CD8-positive, alpha-beta memory T cell (primary cell): Measurements from ENCODE around the gene CDYL2. TPM values are rescaled to one million over a fixed set of nuclear protein-coding genes. Genes with fewer than 3 reads are reported as not detected.
A peak's percentile ranks its signal among the peaks of the same experiment; 100 is the strongest.

Experiments used
- CTCF ChIA-PET: fragments of 350-600 bp; sonication (Branson Sonifier 250); formaldehyde crosslinking; loops from one replicate; lab custom pipeline; 2021; ENCODE audit warnings: antibody characterized with exemption; lab: Charles Lee
- POLR2A ChIA-PET: fragments of 350-600 bp; sonication (Branson Sonifier 250); formaldehyde crosslinking; loops from one replicate; lab custom pipeline; 2021; ENCODE audit warnings: antibody characterized with exemption; lab: Charles Lee
- DNase-seq, 5 donors: peaks; one replicate each; pipeline versions ENCODE4 v3.0.0 to v3.0.0-alpha.2; 2020 to 2022; ENCODE audit warnings: mixed read lengths in 1 of 5
- H3K27ac ChIP-seq: one replicate; pipeline ENCODE4 v1.7.0; 2013; ENCODE audit warnings: low read depth, mild to moderate bottlenecking, low read length, moderate library complexity
- H3K27me3 ChIP-seq: 2 replicates; pipeline ENCODE4 v1.7.0; 2013; ENCODE audit warnings: low read length, mild to moderate bottlenecking; ENCODE audit not compliant: insufficient read depth, poor library complexity, severe bottlenecking
- H3K36me3 ChIP-seq: 2 replicates; pipeline ENCODE4 v1.7.0; 2013; ENCODE audit warnings: mild to moderate bottlenecking, low read length, moderate library complexity; ENCODE audit not compliant: insufficient read depth
- H3K4me1 ChIP-seq: 2 replicates; pipeline ENCODE4 v1.7.0; 2013; ENCODE audit warnings: mild to moderate bottlenecking, low read length, moderate library complexity; ENCODE audit not compliant: insufficient read depth
- H3K4me3 ChIP-seq: 2 replicates; pipeline ENCODE4 v1.7.0; 2013; ENCODE audit warnings: mild to moderate bottlenecking, low read length
- H3K9me3 ChIP-seq: 2 replicates; pipeline ENCODE4 v1.7.0; 2013; ENCODE audit warnings: mild to moderate bottlenecking, low read length
- H3K27ac Mint-ChIP-seq, 8 donors: one replicate each; pipeline ENCODE4 v1.8.0; 2020 to 2021; ENCODE audit warnings: mixed read lengths in 8 of 8, mild to moderate bottlenecking in 6 of 8, inconsistent platforms in 3 of 8, moderate library complexity in 3 of 8
- H3K27me3 Mint-ChIP-seq, 2 donors: one replicate each; pipeline ENCODE4 v1.8.0; 2020 to 2021; ENCODE audit warnings: mixed read lengths in 2 of 2, mild to moderate bottlenecking in 1 of 2, moderate library complexity in 1 of 2
- H3K36me3 Mint-ChIP-seq, 3 donors: one replicate each; pipeline ENCODE4 v1.8.0; 2020 to 2021; ENCODE audit warnings: mixed read lengths in 3 of 3, inconsistent platforms in 1 of 3, mild to moderate bottlenecking in 1 of 3
- H3K4me1 Mint-ChIP-seq, 3 donors: one replicate each; pipeline ENCODE4 v1.8.0; 2020 to 2021; ENCODE audit warnings: mixed read lengths in 3 of 3, inconsistent platforms in 1 of 3, mild to moderate bottlenecking in 1 of 3
- H3K4me3 Mint-ChIP-seq, 7 donors: one replicate each; pipeline ENCODE4 v1.8.0; 2020 to 2021; ENCODE audit warnings: mixed read lengths in 7 of 7, mild to moderate bottlenecking in 6 of 7, moderate library complexity in 4 of 7, inconsistent platforms in 2 of 7
- H3K9me3 Mint-ChIP-seq, 5 donors: one replicate each; pipeline ENCODE4 v1.8.0; 2020 to 2022; ENCODE audit warnings: mixed read lengths in 5 of 5, mild to moderate bottlenecking in 3 of 5, moderate library complexity in 2 of 5, inconsistent platforms in 1 of 5
- polyA plus RNA-seq: library from polyadenylated mRNA; unstranded; fragments of 300-500 nt; fragmentation: Illumina TruSeq; gene quantifications from one replicate; pipeline ENCODE4 v1.2.3, GENCODE V29; 2021
- total RNA-seq, 2 experiments: library from RNA; stranded (reverse); gene quantifications; one replicate each; pipeline ENCODE4 v1.2.3, GENCODE V29; 2021

CDYL2 gene
- total and polyA plus RNA-seq, 3 experiments from 2014 or later, result 3.8 to 42.0 (median 40.6) TPM

DNA sequence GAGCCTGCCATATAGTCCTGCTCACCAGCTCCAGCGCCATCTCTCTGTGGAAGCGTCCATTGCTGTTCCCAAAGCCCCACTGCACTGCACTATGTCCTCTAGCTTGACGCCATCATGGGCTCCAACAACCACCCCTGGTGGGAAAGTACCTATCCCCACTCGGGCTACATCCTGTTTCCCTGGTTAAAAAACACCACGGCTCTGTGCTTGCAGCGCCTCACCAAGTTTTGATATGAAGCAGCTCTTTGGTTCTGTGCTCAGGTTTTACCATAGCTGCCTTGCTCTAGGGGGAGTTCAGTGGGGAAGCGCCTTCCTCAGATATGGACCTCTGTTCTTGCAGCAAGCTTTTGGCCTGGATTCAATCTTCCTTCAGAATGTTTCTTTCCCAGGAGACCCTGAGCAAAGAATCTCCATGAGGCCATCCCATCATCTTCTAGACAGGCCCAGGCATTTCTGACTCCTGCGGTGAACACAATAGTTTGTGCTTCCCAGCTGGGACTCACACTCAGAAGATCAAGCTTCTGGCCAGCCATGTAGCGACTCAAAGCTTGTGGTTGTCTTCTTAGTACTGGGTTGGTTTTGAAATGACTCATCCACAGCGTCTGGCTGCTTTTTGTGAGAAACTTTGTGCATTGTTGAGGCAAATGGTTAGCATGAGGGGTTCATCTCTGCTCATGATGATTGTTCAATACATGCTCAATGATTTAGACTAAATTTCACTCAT, 224.1 kb downstream of the CDYL2 start:
- CTCF ChIA-PET, result interaction anchor here (0.7 to 3.5 kb wide), 11 partner anchors 10 to 229 kb away, joined by 3 to 17 read pairs (median 3); no protein-coding TSS in a partner anchor
- no peaks in the 10 kb centered on the region for H3K9me3 ChIP-seq
- peak overlapping the region; percentile 6 for H3K4me3 ChIP-seq
- peak; percentile 31 to 83 (median 43) for DNase-seq
- H3K27ac Mint-ChIP-seq, result peak overlapping the region; percentile 51 to 97 (median 85)
- peak overlapping the region; percentile 60 for H3K27ac ChIP-seq
- H3K4me1 ChIP-seq, result peaks cover 29% of the 10 kb centered on the region
- POLR2A ChIA-PET, result interaction anchor here (1.4 to 2.0 kb wide), 3 partner anchors 11 to 15 kb away, joined by 3 to 21 read pairs (median 5); no protein-coding TSS in a partner anchor
- H3K9me3 Mint-ChIP-seq, result peaks cover 0 to 1% (median 0%) of the 10 kb centered on the region in 5 donors
- peak overlapping the region in 6 of 7 donors; percentile 63 to 69 (median 64) for H3K4me3 Mint-ChIP-seq
- H3K27me3 Mint-ChIP-seq, result peaks cover 0 to 1% of the 10 kb centered on the region in 2 donors
- peaks cover 26 to 51% (median 50%) of the 10 kb centered on the region in 3 donors for H3K4me1 Mint-ChIP-seq
- no peaks in the 10 kb centered on the region for H3K27me3 ChIP-seq
- H3K36me3 Mint-ChIP-seq, result no peaks in the 10 kb centered on the region
- no peaks in the 10 kb centered on the region for H3K36me3 ChIP-seq

DNA sequence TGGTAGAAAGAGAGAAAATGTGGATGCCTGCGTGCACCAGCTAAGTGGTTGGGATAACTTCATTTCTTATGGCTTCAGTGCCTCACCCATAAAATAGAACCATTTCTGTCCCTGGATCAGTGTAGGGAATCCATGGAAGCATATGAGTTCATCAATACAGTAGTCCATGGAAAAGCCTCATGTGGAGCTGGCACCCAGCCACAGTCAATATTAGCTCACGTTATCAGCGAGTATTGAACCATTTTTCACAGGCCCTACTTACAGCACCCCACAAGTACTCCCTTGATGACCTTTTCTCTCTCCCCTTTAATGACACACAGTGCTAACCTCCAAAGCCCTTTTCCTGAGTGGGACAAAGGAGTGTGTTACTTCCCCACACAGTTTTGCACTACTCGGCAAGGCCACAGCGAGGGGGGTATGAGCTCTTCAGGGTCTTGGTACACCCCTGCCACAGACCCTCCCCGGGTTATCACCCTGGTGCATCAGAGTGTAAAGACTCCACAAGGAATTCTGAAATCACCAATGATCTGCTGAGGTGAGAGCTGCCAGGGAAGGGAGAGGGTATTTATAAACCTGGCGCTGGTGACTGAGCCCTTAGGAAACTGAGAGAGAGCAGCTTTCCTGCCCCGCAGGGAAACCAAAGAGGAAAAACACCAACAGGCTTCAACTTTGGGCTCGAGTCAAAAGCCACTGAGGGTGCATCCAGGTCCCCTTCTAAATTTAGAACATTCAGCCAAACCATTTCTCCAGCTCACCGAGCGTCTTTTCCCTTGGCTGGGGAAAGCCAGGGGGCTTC, 226.7 kb downstream of the CDYL2 start:
- H3K36me3 ChIP-seq, result no peaks in the 10 kb centered on the region
- peaks cover 0 to 1% (median 0%) of the 10 kb centered on the region in 3 donors for H3K36me3 Mint-ChIP-seq
- H3K27me3 ChIP-seq, result no peaks in the 10 kb centered on the region
- DNase-seq, result no peak
- H3K4me1 ChIP-seq, result peaks cover 29% of the 10 kb centered on the region
- peaks cover 24 to 44% (median 43%) of the 10 kb centered on the region in 3 donors for H3K4me1 Mint-ChIP-seq
- no peak overlapping the region for H3K27ac ChIP-seq
- H3K27ac Mint-ChIP-seq, result no peak overlapping the region
- CTCF ChIA-PET, result interaction anchor here (1.2 kb wide), 2 partner anchors 13 kb away, joined by 3 to 4 read pairs; no protein-coding TSS in a partner anchor
- no peaks in the 10 kb centered on the region for H3K9me3 ChIP-seq
- no peak overlapping the region for H3K4me3 Mint-ChIP-seq
- POLR2A ChIA-PET, result no interaction called here
- no peaks in the 10 kb centered on the region for H3K9me3 Mint-ChIP-seq
- no peaks in the 10 kb centered on the region for H3K27me3 Mint-ChIP-seq
- H3K4me3 ChIP-seq, result no peak overlapping the region

GRCh38 chr16:80576343-80576912, 228.0 kb downstream of the CDYL2 start:
- DNase-seq, result no peak
- no peak overlapping the region for H3K27ac ChIP-seq
- no peaks in the 10 kb centered on the region for H3K27me3 Mint-ChIP-seq
- H3K4me3 Mint-ChIP-seq, result no peak overlapping the region
- no peak overlapping the region for H3K27ac Mint-ChIP-seq
- peaks cover 0 to 7% (median under 1%) of the 10 kb centered on the region in 3 donors for H3K36me3 Mint-ChIP-seq
- peaks cover 0 to 1% (median 0%) of the 10 kb centered on the region in 5 donors for H3K9me3 Mint-ChIP-seq
- no peaks in the 10 kb centered on the region for H3K9me3 ChIP-seq
- H3K36me3 ChIP-seq, result no peaks in the 10 kb centered on the region
- no peaks in the 10 kb centered on the region for H3K27me3 ChIP-seq
- peaks cover 23 to 37% (median 36%) of the 10 kb centered on the region in 3 donors for H3K4me1 Mint-ChIP-seq
- no peak overlapping the region for H3K4me3 ChIP-seq
- ChIA-PET POLR2A (no interaction called here), CTCF (no interaction called here)
- H3K4me1 ChIP-seq, result peaks cover 25% of the 10 kb centered on the region

DNA sequence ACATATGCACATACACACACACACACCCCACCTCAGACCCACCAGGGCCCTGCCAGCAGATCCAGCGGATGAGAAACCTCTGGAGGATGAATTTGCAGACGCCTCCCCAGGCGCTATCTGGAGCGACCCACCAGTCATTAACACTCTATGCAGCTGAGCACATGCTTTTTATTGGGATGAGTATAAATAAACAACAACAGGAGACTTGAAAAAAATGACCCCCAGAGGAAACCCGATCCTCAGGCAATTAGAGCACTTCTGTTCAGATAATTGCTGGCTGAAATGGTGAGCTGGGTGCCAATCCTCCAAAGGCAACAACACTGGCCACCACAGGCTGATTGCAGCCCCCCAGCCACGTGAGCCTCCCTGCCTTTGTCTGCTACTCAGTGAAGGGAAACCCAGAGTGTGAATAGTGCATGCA, 230.7 kb downstream of the CDYL2 start:
- no peak overlapping the region for H3K4me3 Mint-ChIP-seq
- H3K9me3 Mint-ChIP-seq, result peaks cover 0 to 1% (median 0%) of the 10 kb centered on the region in 5 donors
- Histone ChIP-seq H3K9me3 (no peaks in the 10 kb centered on the region), H3K27ac (no peak overlapping the region), H3K4me3 (no peak overlapping the region), H3K4me1 (peaks cover 16% of the 10 kb centered on the region), H3K36me3 (no peaks in the 10 kb centered on the region), H3K27me3 (no peaks in the 10 kb centered on the region)
- peaks cover 22 to 35% (median 32%) of the 10 kb centered on the region in 3 donors for H3K4me1 Mint-ChIP-seq
- no peaks in the 10 kb centered on the region for H3K27me3 Mint-ChIP-seq
- DNase-seq, result no peak
- ChIA-PET POLR2A (no interaction called here), CTCF (no interaction called here)
- no peak overlapping the region for H3K27ac Mint-ChIP-seq
- peaks cover 0 to 10% (median 2%) of the 10 kb centered on the region in 3 donors for H3K36me3 Mint-ChIP-seq

- POLR2A ChIA-PET, result interaction anchor here (1.0 kb wide), 1 partner anchor 10 kb away, joined by 3 read pairs; no protein-coding TSS in a partner anchor
These were observed 234.3 kb downstream of the CDYL2 start for GRCh38 chr16:80570106-80570478.

GRCh38 chr16:80569440-80570105, 234.8 kb downstream of the CDYL2 start:
- peak in 3 of 5 donors; percentile 3 to 83 (median 34) for DNase-seq
- Histone ChIP-seq H3K4me1 (peaks cover 23% of the 10 kb centered on the region), H3K36me3 (no peaks in the 10 kb centered on the region), H3K4me3 (no peak overlapping the region), H3K27me3 (no peaks in the 10 kb centered on the region), H3K27ac (no peak overlapping the region), H3K9me3 (no peaks in the 10 kb centered on the region)
- CTCF ChIA-PET, result no interaction called here
- peak overlapping the region in 6 of 7 donors; percentile 23 to 84 (median 48) for H3K4me3 Mint-ChIP-seq
- peak overlapping the region in 5 of 8 donors; percentile 13 to 89 (median 59) for H3K27ac Mint-ChIP-seq
- peaks cover 0 to 14% (median 2%) of the 10 kb centered on the region in 3 donors for H3K36me3 Mint-ChIP-seq
- peaks cover 0 to 1% (median 0%) of the 10 kb centered on the region in 5 donors for H3K9me3 Mint-ChIP-seq
- POLR2A ChIA-PET, result interaction anchor here (0.6 to 1.0 kb wide), 2 partner anchors 11 to 89 kb away, joined by 3 read pairs; no protein-coding TSS in a partner anchor
- no peaks in the 10 kb centered on the region for H3K27me3 Mint-ChIP-seq
- H3K4me1 Mint-ChIP-seq, result peaks cover 33 to 46% (median 33%) of the 10 kb centered on the region in 3 donors

More at GRCh38 chr16:80570106-80570478, 234.3 kb downstream of the CDYL2 start:
- H3K9me3 Mint-ChIP-seq, result peaks cover 0 to 1% (median 0%) of the 10 kb centered on the region in 5 donors
- H3K36me3 ChIP-seq, result no peaks in the 10 kb centered on the region
- CTCF ChIA-PET, result no interaction called here
- H3K36me3 Mint-ChIP-seq, result peaks cover 0 to 14% (median 2%) of the 10 kb centered on the region in 3 donors
- no peaks in the 10 kb centered on the region for H3K9me3 ChIP-seq
- no peaks in the 10 kb centered on the region for H3K27me3 ChIP-seq
- H3K4me3 ChIP-seq, result no peak overlapping the region
- H3K27ac ChIP-seq, result no peak overlapping the region
- peak overlapping the region in 5 of 8 donors; percentile 13 to 89 (median 59) for H3K27ac Mint-ChIP-seq
- H3K4me1 Mint-ChIP-seq, result peaks cover 28 to 41% (median 28%) of the 10 kb centered on the region in 3 donors
- DNase-seq, result no peak
- peak overlapping the region in 6 of 7 donors; percentile 23 to 84 (median 48) for H3K4me3 Mint-ChIP-seq
- peaks cover 17% of the 10 kb centered on the region for H3K4me1 ChIP-seq
- no peaks in the 10 kb centered on the region for H3K27me3 Mint-ChIP-seq

DNA sequence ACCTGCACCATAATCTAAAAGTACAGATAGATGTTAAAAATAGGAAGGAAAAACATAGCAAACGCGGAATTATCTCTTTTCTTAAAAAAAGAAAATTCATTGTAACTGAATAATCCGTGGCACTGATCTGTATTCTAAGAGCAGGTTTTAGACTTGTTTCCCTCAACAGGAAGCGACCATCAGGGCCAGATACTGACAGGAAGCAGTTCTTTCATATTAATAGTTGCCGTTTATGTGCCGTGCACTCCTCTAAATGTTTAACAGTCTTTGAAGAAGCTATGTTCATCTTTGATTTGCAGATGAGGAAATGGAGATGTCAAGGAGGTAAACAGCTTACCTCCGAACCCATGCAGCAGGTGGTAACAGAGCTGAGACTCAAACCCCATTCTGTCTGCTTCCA, 240.0 kb downstream of the CDYL2 start:
- peaks cover 25 to 38% (median 26%) of the 10 kb centered on the region in 3 donors for H3K4me1 Mint-ChIP-seq
- H3K4me1 ChIP-seq, result peaks cover 24% of the 10 kb centered on the region
- POLR2A ChIA-PET, result interaction anchor here (0.9 kb wide), 1 partner anchor 16 kb away, joined by 5 read pairs; no protein-coding TSS in a partner anchor
- H3K27ac ChIP-seq, result no peak overlapping the region
- no peaks in the 10 kb centered on the region for H3K9me3 ChIP-seq
- H3K27me3 ChIP-seq, result no peaks in the 10 kb centered on the region
- no peak overlapping the region for H3K4me3 ChIP-seq
- H3K4me3 Mint-ChIP-seq, result peak overlapping the region; percentile 7 to 65 (median 46)
- H3K27ac Mint-ChIP-seq, result peak overlapping the region; percentile 22 to 90 (median 74)
- H3K9me3 Mint-ChIP-seq, result no peaks in the 10 kb centered on the region
- no peaks in the 10 kb centered on the region for H3K36me3 ChIP-seq
- peak in 1 of 5 donors; percentile 15 for DNase-seq
- H3K36me3 Mint-ChIP-seq, result peaks cover 0 to 4% (median 0%) of the 10 kb centered on the region in 3 donors
- CTCF ChIA-PET, result interaction anchor here (0.8 to 1.4 kb wide), 4 partner anchors 13 to 243 kb away, joined by 3 to 6 read pairs (median 3); no protein-coding TSS in a partner anchor
- H3K27me3 Mint-ChIP-seq, result no peaks in the 10 kb centered on the region
